ENCODE measurements around the gene REP15.
A peak's percentile ranks its signal among the peaks of the same experiment; 100 is the strongest.
"Not testable (repeated sequence)": the region's sequence is repeated elsewhere in the genome, so short reads cannot be mapped to it uniquely, and the experiment has no call there.

Gene REP15

DNA sequence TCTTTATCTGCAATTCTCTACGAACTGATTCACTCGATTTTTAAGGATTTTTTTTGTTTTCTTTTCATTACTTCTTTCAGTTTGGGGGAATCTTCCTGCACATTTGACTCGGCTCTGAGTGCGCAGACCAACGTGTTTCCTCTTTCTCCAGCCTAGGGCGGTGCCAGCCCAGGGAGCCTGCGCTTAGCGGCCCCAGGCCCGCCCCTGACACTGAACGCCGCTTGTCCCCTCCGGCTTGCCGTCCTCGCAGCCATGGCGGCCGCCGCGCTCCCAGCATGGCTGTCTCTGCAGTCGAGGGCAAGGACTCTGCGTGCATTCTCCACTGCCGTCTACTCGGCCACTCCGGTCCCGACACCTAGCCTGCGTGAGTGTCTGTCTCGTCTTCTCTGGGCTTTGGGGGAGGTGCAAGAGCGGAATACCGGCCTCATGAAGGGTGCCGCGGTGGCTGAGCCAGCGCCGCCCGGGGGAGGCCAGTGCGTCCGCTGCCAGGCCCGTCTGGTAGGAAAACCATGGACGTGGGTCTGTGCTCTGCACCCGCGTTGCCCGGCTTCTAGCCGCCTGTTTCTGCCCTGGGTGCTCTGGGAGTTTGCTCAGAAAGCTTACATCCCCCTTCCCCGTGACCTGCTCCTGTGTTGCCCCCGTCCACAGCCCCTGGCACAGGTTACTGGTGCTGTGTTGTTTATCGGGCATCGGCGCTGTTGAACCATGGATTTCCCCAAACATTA is 14.5 kb downstream of the REP15 start, which contains the start of gene MRPS35:
Gene MRPS35 (plus strand): TSS at position 241 of the 725 bp plus-strand sequence. CDS start 12 bp downstream, at position 253.
- FAIRE-seq: peak; percentile 98
- peak; percentile 71 for DNase-seq (ENCODE audit: insufficient read length, low spot score)
- peak; percentile 91 for TF ChIP-seq POLR2AphosphoS5 (IDR thresholded peaks at IDR 0.05; ENCODE audit: low read depth, low read length)
- peak; percentile 83 for TF ChIP-seq POU2F2 (IDR thresholded peaks at IDR 0.05; ENCODE audit: low read depth, low read length)
- no peak for TF ChIP-seq PAX5 (IDR thresholded peaks at IDR 0.05; ENCODE audit: insufficient read depth, low read length, severe bottlenecking)
- peak; percentile 35; the same call in 1 of the 2 replicates for TF ChIP-seq SPI1 (IDR thresholded peaks at IDR 0.05; ENCODE audit: low read depth, low read length)
- peak; percentile 96 for TF ChIP-seq TAF1 (IDR thresholded peaks at IDR 0.05; ENCODE audit: low read depth, low read length)
- peak; percentile 97 for TF ChIP-seq POLR2A (IDR thresholded peaks at IDR 0.05; ENCODE audit: low read depth, low read length)

GRCh38 chr12:27711317-27711682 is 15.1 kb downstream of the REP15 start:
- DNase-seq (ENCODE audit: insufficient read length, low spot score): peak; percentile 19
- no peak for TF ChIP-seq PAX5 (IDR thresholded peaks at IDR 0.05; ENCODE audit: insufficient read depth, low read length, severe bottlenecking)
- peak; percentile 31; the same call in 1 of the 2 replicates for TF ChIP-seq POLR2A (IDR thresholded peaks at IDR 0.05; ENCODE audit: low read depth, low read length)
- no peak for TF ChIP-seq POLR2AphosphoS5 (IDR thresholded peaks at IDR 0.05; ENCODE audit: low read depth, low read length)
- peak; percentile 19; the same call in 1 of the 2 replicates for TF ChIP-seq SPI1 (IDR thresholded peaks at IDR 0.05; ENCODE audit: low read depth, low read length)
- TF ChIP-seq TAF1 (IDR thresholded peaks at IDR 0.05; ENCODE audit: low read depth, low read length): peak; percentile 46; the same call in 1 of the 2 replicates
- no peak for TF ChIP-seq POU2F2 (IDR thresholded peaks at IDR 0.05; ENCODE audit: low read depth, low read length)
- FAIRE-seq: peak; percentile 62

- FAIRE-seq: no peak
- no peak for DNase-seq (ENCODE audit: insufficient read length, low spot score)
Observed at GRCh38 chr12:27711967-27712366, 15.7 kb downstream of the REP15 start.

DNA sequence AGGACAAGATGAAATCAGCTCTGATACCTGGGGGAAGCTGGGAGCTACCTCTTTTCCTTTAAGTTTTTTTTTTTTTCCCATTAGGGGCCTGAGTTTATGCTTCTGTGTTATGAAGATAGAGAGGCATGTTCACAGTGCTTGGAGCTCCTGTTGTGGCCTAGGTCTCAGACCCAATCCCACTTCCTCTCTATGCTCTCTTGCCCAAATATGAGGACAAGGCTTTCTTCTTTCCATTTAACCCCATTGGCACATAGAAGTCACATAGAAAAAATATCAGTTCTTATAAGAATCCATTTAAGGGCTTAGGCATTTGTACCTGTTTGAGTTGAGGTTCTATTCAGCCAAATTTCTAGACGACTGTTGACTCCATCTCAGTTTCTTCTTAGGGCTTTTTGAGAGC is 27.0 kb downstream of the REP15 start:
- TF ChIP-seq POLR2AphosphoS5 (IDR thresholded peaks at IDR 0.05; ENCODE audit: low read depth, low read length): no peak
- no peak for TF ChIP-seq POU2F2 (IDR thresholded peaks at IDR 0.05; ENCODE audit: low read depth, low read length)
- no peak for TF ChIP-seq TAF1 (IDR thresholded peaks at IDR 0.05; ENCODE audit: low read depth, low read length)
- TF ChIP-seq PAX5 (IDR thresholded peaks at IDR 0.05; ENCODE audit: insufficient read depth, low read length, severe bottlenecking): no peak
- TF ChIP-seq SPI1 (IDR thresholded peaks at IDR 0.05; ENCODE audit: low read depth, low read length): peak; percentile 54
- DNase-seq (ENCODE audit: insufficient read length, low spot score): no peak
- no peak for FAIRE-seq

More at GRCh38 chr12:27711967-27712366, 15.7 kb downstream of the REP15 start:
- no peak for TF ChIP-seq SPI1 (IDR thresholded peaks at IDR 0.05; ENCODE audit: low read depth, low read length)
- TF ChIP-seq POLR2AphosphoS5 (IDR thresholded peaks at IDR 0.05; ENCODE audit: low read depth, low read length): no peak
- TF ChIP-seq POU2F2 (IDR thresholded peaks at IDR 0.05; ENCODE audit: low read depth, low read length): no peak
- no peak for TF ChIP-seq POLR2A (IDR thresholded peaks at IDR 0.05; ENCODE audit: low read depth, low read length)
- no peak for TF ChIP-seq TAF1 (IDR thresholded peaks at IDR 0.05; ENCODE audit: low read depth, low read length)
- TF ChIP-seq PAX5 (IDR thresholded peaks at IDR 0.05; ENCODE audit: insufficient read depth, low read length, severe bottlenecking): no peak

DNA sequence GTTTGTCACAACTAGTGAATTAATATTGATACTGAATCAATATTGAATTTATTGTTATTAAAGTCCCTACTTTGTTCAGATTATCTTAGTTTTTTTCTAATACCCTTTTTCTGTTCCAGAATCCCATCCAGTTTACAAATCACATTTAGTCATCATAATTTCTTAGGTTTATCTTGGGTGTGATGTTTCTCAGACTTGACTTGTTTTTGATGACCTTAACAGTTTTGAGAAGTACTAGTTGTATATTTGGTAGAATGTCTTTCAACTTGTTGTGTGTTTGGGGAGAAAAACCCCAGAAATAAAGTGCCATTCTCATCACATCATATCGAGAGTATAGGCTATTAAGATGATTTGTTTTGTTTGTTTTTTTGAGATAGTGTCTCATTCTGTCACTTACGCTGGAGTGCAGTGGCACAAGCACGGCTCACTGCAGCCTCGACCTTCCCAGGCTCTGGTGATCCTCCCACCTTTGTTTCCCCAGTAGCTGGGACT is 33.9 kb downstream of the REP15 start:
- DNase-seq (ENCODE audit: insufficient read length, low spot score) (no peak), FAIRE-seq (no peak)
- TF ChIP-seq SPI1 (IDR thresholded peaks at IDR 0.05; ENCODE audit: low read depth, low read length): no peak
- TF ChIP-seq POLR2A (IDR thresholded peaks at IDR 0.05; ENCODE audit: low read depth, low read length): no peak
- no peak for TF ChIP-seq PAX5 (IDR thresholded peaks at IDR 0.05; ENCODE audit: insufficient read depth, low read length, severe bottlenecking)
- TF ChIP-seq POU2F2 (IDR thresholded peaks at IDR 0.05; ENCODE audit: low read depth, low read length): no peak
- TF ChIP-seq TAF1 (IDR thresholded peaks at IDR 0.05; ENCODE audit: low read depth, low read length): no peak
- no peak for TF ChIP-seq POLR2AphosphoS5 (IDR thresholded peaks at IDR 0.05; ENCODE audit: low read depth, low read length)

- FAIRE-seq (peak; percentile 75), DNase-seq (ENCODE audit: insufficient read length, low spot score) (no peak)
- no peak for TF ChIP-seq TAF1 (IDR thresholded peaks at IDR 0.05; ENCODE audit: low read depth, low read length)
- no peak for TF ChIP-seq PAX5 (IDR thresholded peaks at IDR 0.05; ENCODE audit: insufficient read depth, low read length, severe bottlenecking)
- no peak for TF ChIP-seq POLR2AphosphoS5 (IDR thresholded peaks at IDR 0.05; ENCODE audit: low read depth, low read length)
- no peak for TF ChIP-seq POLR2A (IDR thresholded peaks at IDR 0.05; ENCODE audit: low read depth, low read length)
- no peak for TF ChIP-seq POU2F2 (IDR thresholded peaks at IDR 0.05; ENCODE audit: low read depth, low read length)
Observed at GRCh38 chr12:27732281-27732680, 36.0 kb downstream of the REP15 start.

DNA sequence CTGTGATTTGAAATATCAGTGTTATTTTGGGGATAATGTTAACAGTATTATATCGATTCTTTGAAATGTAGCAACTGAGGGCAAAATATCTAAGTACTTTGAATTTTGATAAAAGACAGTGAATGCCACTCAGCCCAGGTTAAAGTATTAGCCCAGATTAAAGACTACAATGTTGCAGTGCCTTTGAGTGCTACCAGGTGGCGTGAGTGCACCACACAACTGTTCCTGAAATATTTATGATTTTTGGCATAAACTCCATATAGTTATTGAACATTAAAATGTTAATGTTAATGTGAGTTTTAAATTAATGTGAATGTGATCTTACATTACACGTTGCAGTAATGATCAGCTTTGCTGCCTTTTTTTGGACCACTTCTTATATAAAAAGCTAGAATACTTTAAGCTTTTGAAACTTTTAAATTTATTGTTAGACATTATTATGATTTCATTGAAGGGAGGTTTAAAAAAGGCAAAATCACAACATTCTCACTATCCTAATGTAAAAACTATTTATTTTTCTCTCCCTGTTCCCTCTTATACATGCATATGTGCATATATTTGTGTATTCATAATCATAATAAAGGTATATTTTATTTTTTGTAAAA is 36.9 kb downstream of the REP15 start:
- no peak for DNase-seq (ENCODE audit: insufficient read length, low spot score)
- TF ChIP-seq SPI1 (IDR thresholded peaks at IDR 0.05; ENCODE audit: low read depth, low read length) (no peak), POU2F2 (IDR thresholded peaks at IDR 0.05; ENCODE audit: low read depth, low read length) (no peak), PAX5 (IDR thresholded peaks at IDR 0.05; ENCODE audit: insufficient read depth, low read length, severe bottlenecking) (no peak), POLR2AphosphoS5 (IDR thresholded peaks at IDR 0.05; ENCODE audit: low read depth, low read length) (no peak), POLR2A (IDR thresholded peaks at IDR 0.05; ENCODE audit: low read depth, low read length) (no peak), TAF1 (IDR thresholded peaks at IDR 0.05; ENCODE audit: low read depth, low read length) (no peak)
- FAIRE-seq: peak; percentile 23

- TF ChIP-seq PAX5 (IDR thresholded peaks at IDR 0.05; ENCODE audit: insufficient read depth, low read length, severe bottlenecking): no peak
- no peak for TF ChIP-seq POLR2A (IDR thresholded peaks at IDR 0.05; ENCODE audit: low read depth, low read length)
- no peak for TF ChIP-seq POLR2AphosphoS5 (IDR thresholded peaks at IDR 0.05; ENCODE audit: low read depth, low read length)
- TF ChIP-seq POU2F2 (IDR thresholded peaks at IDR 0.05; ENCODE audit: low read depth, low read length): no peak
- no peak for TF ChIP-seq SPI1 (IDR thresholded peaks at IDR 0.05; ENCODE audit: low read depth, low read length)
- TF ChIP-seq TAF1 (IDR thresholded peaks at IDR 0.05; ENCODE audit: low read depth, low read length): no peak
- no peak for FAIRE-seq
Observed at GRCh38 chr12:27733791-27734190, 37.5 kb downstream of the REP15 start.

GRCh38 chr12:27734321-27734720 is 38.1 kb downstream of the REP15 start:
- not testable (repeated sequence) for FAIRE-seq; DNase-seq (ENCODE audit: insufficient read length, low spot score)

More at GRCh38 chr12:27733791-27734190, 37.5 kb downstream of the REP15 start:
- DNase-seq (ENCODE audit: insufficient read length, low spot score): no peak

All from GM12891 (cell line).